Karpas-422 (cell line): Measurements from ENCODE around the gene IRF2. TPM values are rescaled to one million over a fixed set of nuclear protein-coding genes. Genes with fewer than 3 reads are reported as not detected.
"Not testable (repeated sequence)": the region's sequence is repeated elsewhere in the genome, so short reads cannot be mapped to it uniquely, and the experiment has no call there.

Experiments used
- DNase-seq: peaks from one replicate; pipeline ENCODE4 v3.0.0-alpha.2; 2015
- H2AFZ ChIP-seq: fragments of 200-600 bp; sonication (generic); 2 replicates; pipeline ENCODE4 v1.6.1; 2014; ENCODE audit warnings: antibody characterized with exemption, low read length, mixed read lengths
- H3K27ac ChIP-seq: fragments of 200-600 bp; sonication (generic); 2 replicates; pipeline ENCODE4 v1.5.1; 2014; ENCODE audit warnings: mild to moderate bottlenecking, low read length, moderate library complexity
- H3K27me3 ChIP-seq: fragments of 200-600 bp; sonication (generic); 2 replicates; pipeline ENCODE4 v1.6.1; 2014; ENCODE audit warnings: low read length, mixed read lengths
- H3K36me3 ChIP-seq: fragments of 200-600 bp; sonication (generic); 2 replicates; pipeline ENCODE4 v1.6.1; 2014; ENCODE audit warnings: low read length, mixed read lengths; ENCODE audit not compliant: insufficient read depth
- H3K4me1 ChIP-seq: fragments of 200-600 bp; sonication (generic); 2 replicates; pipeline ENCODE4 v1.6.1; 2014; ENCODE audit warnings: mild to moderate bottlenecking, low read length, mixed read lengths
- H3K4me2 ChIP-seq: fragments of 200-600 bp; sonication (generic); 2 replicates; pipeline ENCODE4 v1.6.1; 2014; ENCODE audit warnings: low read length, low read depth, mild to moderate bottlenecking; ENCODE audit not compliant: poor library complexity, severe bottlenecking
- H3K4me3 ChIP-seq: fragments of 200-600 bp; sonication (generic); 2 replicates; pipeline ENCODE4 v1.5.1; 2014; ENCODE audit warnings: mild to moderate bottlenecking, antibody characterized with exemption, low read length, mixed read lengths
- H3K79me2 ChIP-seq: fragments of 200-600 bp; sonication (generic); 2 replicates; pipeline ENCODE4 v1.6.1; 2014; ENCODE audit warnings: mild to moderate bottlenecking, low read length, mixed read lengths
- H3K9ac ChIP-seq: fragments of 200-600 bp; sonication (generic); 2 replicates; pipeline ENCODE4 v1.6.0; 2014; ENCODE audit warnings: low read length
- H3K9me2 ChIP-seq: fragments of 200-600 bp; sonication (generic), shearing (Covaris generic); replicated peaks from 2 replicates; pipeline ENCODE4 v1.6.0; 2014; ENCODE audit warnings: mild to moderate bottlenecking, low read length, moderate library complexity; ENCODE audit not compliant: insufficient read depth
- H3K9me3 ChIP-seq: fragments of 300-700, 200-600 bp; sonication (generic); 2 replicates; pipeline ENCODE4 v1.6.1; 2014; ENCODE audit warnings: low read length, mixed read lengths
- H4K20me1 ChIP-seq: fragments of 200-600 bp; sonication (generic); 2 replicates; pipeline ENCODE4 v1.6.1; 2014; ENCODE audit warnings: mild to moderate bottlenecking, antibody characterized with exemption, low read length, low read depth; ENCODE audit not compliant: insufficient read depth
- total RNA-seq: library from RNA; depleted of rRNA; stranded (reverse); fragments of >200 nt; shearing (Covaris generic); gene quantifications from 2 replicates; pipeline ENCODE4 v1.2.3, GENCODE V29; 2014; ENCODE audit warnings: low replicate concordance

Gene IRF2
- total RNA-seq, 1 experiment from 2014 or later = 35.5 TPM

DNA sequence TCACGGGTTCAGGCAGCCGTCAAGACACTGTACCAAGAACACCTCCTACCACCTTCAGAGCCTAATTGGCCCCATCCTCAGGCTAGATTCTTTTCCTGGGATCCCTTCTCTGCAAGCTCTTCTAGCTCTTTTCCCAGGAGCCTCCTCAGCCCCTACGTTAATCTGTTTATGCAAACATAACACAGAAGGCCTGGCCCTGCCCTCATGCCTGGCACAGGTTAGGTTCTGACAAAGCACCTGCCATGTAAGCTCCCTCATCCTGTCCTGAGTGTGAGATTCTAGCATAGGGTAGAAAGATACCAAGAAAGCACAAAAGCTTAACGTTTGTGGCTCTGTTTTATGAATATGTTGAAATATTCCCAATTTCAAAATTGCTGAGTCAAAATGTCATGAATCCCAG is 93.6 kb downstream of the IRF2 start:
- H3K9me2 ChIP-seq = no peaks in the 10 kb centered on the region
- DNase-seq = no peak
- no peak overlapping the region for H3K27ac ChIP-seq
- no peak overlapping the region for H3K4me2 ChIP-seq
- H3K4me1 ChIP-seq = peaks cover 34% of the 10 kb centered on the region
- no peaks in the 10 kb centered on the region for H4K20me1 ChIP-seq
- no peaks in the 10 kb centered on the region for H3K9me3 ChIP-seq
- H3K27me3 ChIP-seq = no peaks in the 10 kb centered on the region
- no peaks in the 10 kb centered on the region for H3K36me3 ChIP-seq
- H3K9ac ChIP-seq = no peak overlapping the region
- no peak overlapping the region for H2AFZ ChIP-seq
- no peak overlapping the region for H3K4me3 ChIP-seq
- H3K79me2 ChIP-seq = no peaks in the 10 kb centered on the region

DNA sequence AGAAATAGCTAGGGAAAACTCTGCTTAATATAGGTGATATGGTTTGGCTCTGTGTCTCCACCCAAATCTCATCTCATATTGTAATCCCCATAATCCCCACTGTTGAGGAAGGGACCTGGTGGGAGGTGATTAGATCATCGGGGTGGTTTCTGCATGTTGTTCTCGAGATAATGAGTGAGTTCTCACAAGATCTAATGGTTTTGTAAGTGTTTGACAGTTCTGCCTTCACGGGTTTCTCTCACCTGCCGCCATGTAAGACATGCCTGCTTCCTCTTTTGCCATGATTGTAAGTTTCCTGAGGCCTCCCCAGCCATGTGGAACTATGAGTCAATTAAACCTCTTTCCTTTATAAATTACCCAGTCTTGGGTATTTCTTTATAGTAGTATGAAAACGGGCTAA is 94.1 kb downstream of the IRF2 start:
- H3K36me3 ChIP-seq, H4K20me1 ChIP-seq, H3K9me2 ChIP-seq, H3K9me3 ChIP-seq, H2AFZ ChIP-seq, DNase-seq, H3K27me3 ChIP-seq, H3K27ac ChIP-seq, H3K4me2 ChIP-seq, H3K79me2 ChIP-seq, H3K4me3 ChIP-seq, H3K9ac ChIP-seq: not testable (repeated sequence)
- H3K4me1 ChIP-seq = peaks cover 29% of the 10 kb centered on the region

DNA sequence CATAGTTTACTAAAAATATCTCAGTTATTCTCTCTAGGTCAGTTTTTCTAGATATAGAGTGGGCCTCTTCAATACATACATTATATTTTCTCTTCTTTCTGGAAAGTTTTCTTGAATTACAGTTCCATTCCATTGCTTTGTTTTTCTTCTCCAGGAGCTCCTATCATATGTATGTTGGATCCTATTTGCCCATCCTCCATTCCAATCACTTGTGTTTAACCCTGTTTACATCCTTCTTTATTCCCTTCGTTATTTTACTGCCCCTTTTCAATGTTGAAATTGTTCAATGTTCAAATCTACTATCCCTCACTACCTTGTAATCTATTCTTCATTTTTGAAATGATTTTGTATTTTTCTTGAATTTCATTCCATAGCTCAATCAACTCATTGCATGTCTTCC is 97.4 kb downstream of the IRF2 start:
- H3K4me1 ChIP-seq = no peaks in the 10 kb centered on the region; the same call in 1 of the 2 replicates

GRCh38 chr4:184376126-184376838 is 98.1 kb downstream of the IRF2 start:
- Histone ChIP-seq H3K9ac (no peak overlapping the region), H3K27ac (no peak overlapping the region), H3K9me3 (no peaks in the 10 kb centered on the region), H3K4me2 (no peak overlapping the region), H2AFZ (no peak overlapping the region), H3K4me1 (no peaks in the 10 kb centered on the region; the same call in 1 of the 2 replicates), H3K9me2 (no peaks in the 10 kb centered on the region), H3K27me3 (no peaks in the 10 kb centered on the region), H3K36me3 (no peaks in the 10 kb centered on the region), H3K79me2 (no peaks in the 10 kb centered on the region), H3K4me3 (no peak overlapping the region), H4K20me1 (no peaks in the 10 kb centered on the region)
- DNase-seq = no peak

More for the DNA sequence above, 97.4 kb downstream of the IRF2 start:
- no peak overlapping the region for H3K4me2 ChIP-seq
- H3K36me3 ChIP-seq = no peaks in the 10 kb centered on the region
- no peak overlapping the region for H3K27ac ChIP-seq
- H3K9ac ChIP-seq = no peak overlapping the region
- no peaks in the 10 kb centered on the region for H3K9me3 ChIP-seq
- H3K4me3 ChIP-seq = no peak overlapping the region
- H4K20me1 ChIP-seq = no peaks in the 10 kb centered on the region
- no peaks in the 10 kb centered on the region for H3K79me2 ChIP-seq
- DNase-seq = no peak
- no peak overlapping the region for H2AFZ ChIP-seq
- H3K9me2 ChIP-seq = no peaks in the 10 kb centered on the region
- H3K27me3 ChIP-seq = no peaks in the 10 kb centered on the region

GRCh38 chr4:184375623-184376022 is 98.7 kb downstream of the IRF2 start:
- H3K9me3 ChIP-seq, H3K4me3 ChIP-seq, H3K4me1 ChIP-seq, H3K79me2 ChIP-seq, H3K9ac ChIP-seq, H3K27me3 ChIP-seq, H3K27ac ChIP-seq, H4K20me1 ChIP-seq, DNase-seq, H3K36me3 ChIP-seq, H2AFZ ChIP-seq, H3K4me2 ChIP-seq, H3K9me2 ChIP-seq: not testable (repeated sequence)

DNA sequence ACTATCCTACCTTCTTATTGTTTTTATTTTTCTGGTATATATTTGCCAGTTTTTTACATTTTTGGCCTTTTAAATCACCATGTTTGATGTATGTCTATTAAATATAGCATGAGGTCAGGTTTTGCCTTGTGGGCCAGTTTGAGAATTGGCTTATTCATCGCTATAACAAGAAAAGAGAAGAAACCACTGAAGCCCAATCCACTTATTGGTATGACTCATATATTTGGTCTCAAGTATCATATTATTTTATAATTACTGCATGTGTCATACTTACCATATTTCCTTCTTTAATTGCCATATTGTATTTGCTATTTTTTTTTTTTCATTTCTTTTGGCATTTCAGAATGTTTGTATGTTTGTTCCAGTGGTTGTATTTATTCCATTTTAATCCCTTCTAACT is 99.3 kb downstream of the IRF2 start:
- DNase-seq = no peak
- no peaks in the 10 kb centered on the region for H3K9me2 ChIP-seq
- H3K9me3 ChIP-seq = no peaks in the 10 kb centered on the region
- no peak overlapping the region for H3K27ac ChIP-seq
- H4K20me1 ChIP-seq = no peaks in the 10 kb centered on the region
- H3K79me2 ChIP-seq = no peaks in the 10 kb centered on the region
- H3K36me3 ChIP-seq = no peaks in the 10 kb centered on the region
- no peak overlapping the region for H3K4me2 ChIP-seq
- no peak overlapping the region for H3K9ac ChIP-seq
- H3K4me3 ChIP-seq = no peak overlapping the region
- H2AFZ ChIP-seq = no peak overlapping the region
- no peaks in the 10 kb centered on the region for H3K27me3 ChIP-seq
- no peaks in the 10 kb centered on the region; the same call in 1 of the 2 replicates for H3K4me1 ChIP-seq

- DNase-seq = no peak
- Histone ChIP-seq H3K36me3 (no peaks in the 10 kb centered on the region), H3K9me2 (no peaks in the 10 kb centered on the region), H3K4me3 (no peak overlapping the region), H3K9ac (no peak overlapping the region), H3K4me1 (no peaks in the 10 kb centered on the region; the same call in 1 of the 2 replicates), H3K9me3 (no peaks in the 10 kb centered on the region), H3K27ac (0 out of 2 replicates have a peak overlapping the region, but pooled peaks have one; percentile 6), H3K79me2 (no peaks in the 10 kb centered on the region), H2AFZ (no peak overlapping the region), H4K20me1 (no peaks in the 10 kb centered on the region), H3K27me3 (no peaks in the 10 kb centered on the region), H3K4me2 (no peak overlapping the region)
These were observed 100.4 kb downstream of the IRF2 start for GRCh38 chr4:184373886-184374405.

DNA sequence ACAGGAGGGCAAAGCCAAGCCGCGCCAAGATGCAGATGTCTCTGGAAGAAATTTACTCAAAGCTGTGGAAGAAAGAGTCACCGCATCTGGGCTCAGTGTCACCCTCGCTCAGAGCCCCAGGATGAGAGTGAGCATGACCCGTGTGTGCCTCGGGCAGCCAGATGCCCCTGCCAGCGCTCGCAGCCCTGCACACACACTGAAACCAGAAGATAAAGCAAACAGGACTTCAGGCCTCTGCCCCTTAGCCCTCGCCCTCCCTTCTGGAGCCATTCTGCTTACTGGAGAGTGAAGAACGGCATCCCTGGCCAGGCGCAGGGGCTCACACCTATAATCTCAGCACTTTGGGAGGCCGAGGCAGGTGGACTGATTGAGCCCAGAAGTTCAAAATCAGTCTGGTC is 103.0 kb downstream of the IRF2 start:
- no peak overlapping the region for H2AFZ ChIP-seq

More for the DNA sequence above, 103.0 kb downstream of the IRF2 start:
- Histone ChIP-seq H3K79me2 (no peaks in the 10 kb centered on the region), H3K27ac (no peak overlapping the region), H3K9me2 (no peaks in the 10 kb centered on the region), H3K4me2 (no peak overlapping the region), H3K36me3 (no peaks in the 10 kb centered on the region), H3K27me3 (no peaks in the 10 kb centered on the region), H3K4me3 (no peak overlapping the region), H3K9ac (no peak overlapping the region), H3K9me3 (no peaks in the 10 kb centered on the region), H4K20me1 (no peaks in the 10 kb centered on the region), H3K4me1 (no peaks in the 10 kb centered on the region; the same call in 1 of the 2 replicates)
- DNase-seq = no peak
